ENCODE results near the gene FLNA. TPM values are rescaled to one million over a fixed set of nuclear protein-coding genes. Genes with fewer than 3 reads are reported as not detected.

Gene FLNA
- total RNA-seq, 1 donor, result 3,431 TPM

DNA sequence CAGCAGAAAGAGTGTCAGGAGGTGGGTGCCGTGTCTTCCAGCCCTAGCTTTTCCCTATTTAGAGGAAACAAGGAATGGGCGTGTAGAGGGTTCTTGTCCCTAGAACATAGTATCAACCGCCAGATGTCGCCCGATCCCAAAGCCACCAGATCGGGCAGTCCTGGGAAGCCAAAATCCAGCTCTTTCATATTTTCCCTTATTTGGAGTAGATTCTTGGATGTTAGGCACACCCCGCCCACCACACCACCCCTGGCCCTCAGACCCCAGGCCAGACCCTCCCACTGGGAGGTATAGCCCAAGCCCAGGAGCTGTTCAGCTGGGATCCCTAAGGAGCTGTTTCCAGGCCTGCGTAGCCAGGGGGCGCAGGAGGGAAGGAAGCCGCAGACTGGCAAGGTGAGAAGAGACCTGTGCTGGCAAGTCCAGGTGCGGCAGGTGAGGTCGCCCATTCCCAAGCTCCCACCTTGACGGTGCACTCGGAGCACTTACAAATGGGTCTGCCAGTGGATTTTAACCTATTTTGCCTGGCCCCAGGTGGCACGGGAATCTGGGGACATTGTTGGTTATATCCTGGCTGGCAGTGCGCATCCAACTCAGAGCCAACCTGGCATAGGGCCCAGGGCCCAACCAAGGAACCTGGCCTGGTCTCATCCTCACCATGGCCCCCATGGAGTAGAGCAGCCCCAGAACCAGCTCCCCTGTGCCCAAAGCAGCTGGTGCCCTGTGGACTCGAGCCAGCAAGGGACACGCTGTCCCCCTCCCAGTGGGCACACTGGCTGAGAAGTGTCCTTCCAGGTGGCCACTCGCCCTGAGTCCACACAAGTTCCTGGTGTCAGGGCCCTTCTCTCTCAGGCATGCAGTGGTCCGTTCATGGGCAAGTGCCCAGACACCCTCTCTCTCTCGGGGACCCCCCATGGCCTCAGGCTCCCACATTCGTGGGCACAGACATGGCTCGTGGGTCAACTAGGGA lies 811 bp downstream of the FLNA start:
- Histone ChIP-seq H2AFZ (ENCODE audit: low read length) (no peak overlapping the region), H3K9me3 (ENCODE audit: low read depth, low read length) (no peaks in the 10 kb centered on the region), H3K4me3 (ENCODE audit: insufficient read depth, low read length) (peak overlapping the region; percentile 80), H3K4me1 (ENCODE audit: insufficient read depth, low read length) (peaks cover 14% of the 10 kb centered on the region), H4K20me1 (ENCODE audit: insufficient read depth, low read length) (peaks cover 2% of the 10 kb centered on the region), H3K27ac (ENCODE audit: low read depth, low read length) (peak overlapping the region; percentile 28), H3K79me2 (ENCODE audit: insufficient read depth, low read length) (peaks cover 38% of the 10 kb centered on the region), H3K27me3 (ENCODE audit: insufficient read depth, low read length) (no peaks in the 10 kb centered on the region), H3K4me2 (ENCODE audit: insufficient read depth, low read length) (peak overlapping the region; percentile 72), H3K36me3 (ENCODE audit: insufficient read depth, low read length) (no peaks in the 10 kb centered on the region)
- peak; percentile 98 for DNase-seq (ENCODE audit: insufficient read length, low spot score, missing footprints)
- TF ChIP-seq, protein P1, sequence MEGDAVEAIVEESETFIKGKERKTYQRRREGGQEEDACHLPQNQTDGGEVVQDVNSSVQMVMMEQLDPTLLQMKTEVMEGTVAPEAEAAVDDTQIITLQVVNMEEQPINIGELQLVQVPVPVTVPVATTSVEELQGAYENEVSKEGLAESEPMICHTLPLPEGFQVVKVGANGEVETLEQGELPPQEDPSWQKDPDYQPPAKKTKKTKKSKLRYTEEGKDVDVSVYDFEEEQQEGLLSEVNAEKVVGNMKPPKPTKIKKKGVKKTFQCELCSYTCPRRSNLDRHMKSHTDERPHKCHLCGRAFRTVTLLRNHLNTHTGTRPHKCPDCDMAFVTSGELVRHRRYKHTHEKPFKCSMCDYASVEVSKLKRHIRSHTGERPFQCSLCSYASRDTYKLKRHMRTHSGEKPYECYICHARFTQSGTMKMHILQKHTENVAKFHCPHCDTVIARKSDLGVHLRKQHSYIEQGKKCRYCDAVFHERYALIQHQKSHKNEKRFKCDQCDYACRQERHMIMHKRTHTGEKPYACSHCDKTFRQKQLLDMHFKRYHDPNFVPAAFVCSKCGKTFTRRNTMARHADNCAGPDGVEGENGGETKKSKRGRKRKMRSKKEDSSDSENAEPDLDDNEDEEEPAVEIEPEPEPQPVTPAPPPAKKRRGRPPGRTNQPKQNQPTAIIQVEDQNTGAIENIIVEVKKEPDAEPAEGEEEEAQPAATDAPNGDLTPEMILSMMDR (IDR thresholded peaks at IDR 0.05; ENCODE audit: extremely low read depth, low read depth, low read length), result peak; percentile 51

DNA sequence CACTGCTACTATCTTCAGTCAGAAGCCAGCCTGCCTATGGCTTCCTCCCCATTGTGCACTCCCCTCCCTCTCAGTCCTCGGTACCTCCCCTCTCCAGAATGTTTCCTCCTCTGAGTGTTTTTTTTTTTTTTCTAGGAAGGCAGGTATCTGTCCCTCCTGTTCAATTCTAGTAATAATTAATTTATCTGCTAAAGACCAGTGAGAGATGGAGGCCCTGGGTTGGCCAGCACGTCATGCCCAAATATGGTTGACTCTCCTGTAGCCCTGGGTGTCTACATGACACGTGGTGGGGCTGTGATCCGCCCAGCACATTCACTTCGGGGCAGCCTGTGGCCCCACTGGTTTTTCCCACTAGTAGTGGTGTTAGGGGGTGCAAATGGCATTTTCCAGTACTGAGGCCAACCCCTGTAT lies 1.8 kb downstream of the FLNA start:
- Histone ChIP-seq H3K36me3 (ENCODE audit: insufficient read depth, low read length) (no peaks in the 10 kb centered on the region), H4K20me1 (ENCODE audit: insufficient read depth, low read length) (peaks cover 10% of the 10 kb centered on the region), H3K4me1 (ENCODE audit: insufficient read depth, low read length) (peaks cover 16% of the 10 kb centered on the region), H3K27ac (ENCODE audit: low read depth, low read length) (no peak overlapping the region), H3K9me3 (ENCODE audit: low read depth, low read length) (no peaks in the 10 kb centered on the region), H3K27me3 (ENCODE audit: insufficient read depth, low read length) (no peaks in the 10 kb centered on the region), H3K4me2 (ENCODE audit: insufficient read depth, low read length) (peak overlapping the region; percentile 72), H3K79me2 (ENCODE audit: insufficient read depth, low read length) (peaks cover 48% of the 10 kb centered on the region), H2AFZ (ENCODE audit: low read length) (no peak overlapping the region), H3K4me3 (ENCODE audit: insufficient read depth, low read length) (peak overlapping the region; percentile 80)
- peak; percentile 97 for DNase-seq (ENCODE audit: insufficient read length, low spot score, missing footprints)
- TF ChIP-seq, protein P1 (IDR thresholded peaks at IDR 0.05; ENCODE audit: extremely low read depth, low read depth, low read length), result no peak

DNA sequence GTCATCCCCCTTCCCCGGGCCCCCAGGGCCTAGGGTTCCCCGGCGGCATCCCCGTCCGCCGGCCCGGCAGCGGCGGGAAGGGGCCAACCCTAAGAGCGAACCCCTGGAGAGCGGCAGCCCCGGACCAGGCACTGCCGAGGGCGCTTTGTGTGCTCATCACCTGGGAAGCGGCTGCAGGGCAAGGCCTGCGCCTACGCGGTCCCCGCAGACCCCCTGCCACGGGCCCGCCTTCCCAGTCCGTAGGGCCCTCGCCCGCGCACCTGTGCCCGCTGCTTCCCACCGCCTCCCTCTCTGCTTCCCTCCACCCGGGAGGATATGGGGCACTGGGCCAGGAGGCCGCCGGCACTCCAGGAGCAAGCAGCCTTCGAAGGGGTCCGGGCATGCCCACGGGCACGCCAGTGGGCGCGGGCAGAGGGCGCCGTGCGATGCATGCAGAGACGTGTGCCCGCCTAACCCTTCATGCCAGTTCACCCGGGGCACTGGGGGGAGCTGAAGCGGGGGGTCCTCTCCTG lies 2.6 kb downstream of the FLNA start:
- Histone ChIP-seq H3K4me1 (ENCODE audit: insufficient read depth, low read length) (peaks cover 16% of the 10 kb centered on the region), H3K4me3 (ENCODE audit: insufficient read depth, low read length) (peak overlapping the region; percentile 80), H4K20me1 (ENCODE audit: insufficient read depth, low read length) (peaks cover 16% of the 10 kb centered on the region), H3K79me2 (ENCODE audit: insufficient read depth, low read length) (peaks cover 56% of the 10 kb centered on the region), H3K27me3 (ENCODE audit: insufficient read depth, low read length) (no peaks in the 10 kb centered on the region), H3K27ac (ENCODE audit: low read depth, low read length) (no peak overlapping the region), H3K36me3 (ENCODE audit: insufficient read depth, low read length) (peaks cover 4% of the 10 kb centered on the region), H3K9me3 (ENCODE audit: low read depth, low read length) (no peaks in the 10 kb centered on the region), H2AFZ (ENCODE audit: low read length) (no peak overlapping the region), H3K4me2 (ENCODE audit: insufficient read depth, low read length) (peak overlapping the region; percentile 72)
- no peak for DNase-seq (ENCODE audit: insufficient read length, low spot score, missing footprints)
- TF ChIP-seq, protein P1 (IDR thresholded peaks at IDR 0.05; ENCODE audit: extremely low read depth, low read depth, low read length), result no peak

All from osteoblast (primary cell).